Tibial artery (tissue), 4 donors: ENCODE measurements around the gene PRKG1.

Experiments
- DNase-seq, 2 donors: peaks; one replicate each; pipeline ENCODE4 v3.0.0-alpha.2; 2019
- H3K27ac ChIP-seq, 2 donors: fragments of 200-600 bp; sonication (generic) in 1 of 2; 1 replicate in 1 of 2; 2 replicates in 1 of 2; pipeline ENCODE4 v1.5.1; 2018 to 2019; ENCODE audit warnings: mild to moderate bottlenecking in 1 of 2
- H3K27me3 ChIP-seq, 2 donors: fragments of 200-600 bp; sonication (generic) in 1 of 2; one replicate each; pipeline versions ENCODE4 v1.5.1 to v1.6.0; 2016 to 2019
- H3K36me3 ChIP-seq, 3 donors: fragments of 200-600 bp; sonication (generic) in 2 of 3; one replicate each; pipeline ENCODE4 v1.5.1; 2016 to 2019; ENCODE audit warnings: mild to moderate bottlenecking in 2 of 3
- H3K4me1 ChIP-seq, 4 donors: fragments of 200-600 bp; sonication (generic) in 2 of 4; 1 replicate in 3 of 4; 2 replicates in 1 of 4; pipeline ENCODE4 v1.5.1; 2016 to 2019
- H3K4me3 ChIP-seq, 2 donors: fragments of 200-600 bp; sonication (generic) in 1 of 2; 1 replicate in 1 of 2; 2 replicates in 1 of 2; pipeline ENCODE4 v1.5.1; 2018 to 2019; ENCODE audit warnings: mild to moderate bottlenecking in 2 of 2
- H3K9me3 ChIP-seq, 3 donors: fragments of 200-600 bp; sonication (generic) in 1 of 3; one replicate each; pipeline ENCODE4 v1.5.1; 2016 to 2019
- CTCF ChIP-seq, 2 experiments: fragments of 200-600 bp in 1 of 2; fragments of 450-650 bp in 1 of 2; IDR thresholded peaks; one replicate each; pipeline ENCODE4 v1.5.1; 2017 to 2019; ENCODE audit warnings: antibody characterized with exemption in 2 of 2, mild to moderate bottlenecking in 1 of 2, moderate library complexity in 1 of 2
- intact Hi-C: fragments of 100-400 bp; cut with DNase I; formaldehyde crosslinking; loops from one replicate; pipeline ENCODE4 v1.15.0; 2023; ENCODE audit warnings: low total_unique reads

Gene PRKG1

GRCh38 chr10:51348622-51349021 lies 274.3 kb downstream of the PRKG1 start:
- Histone ChIP-seq H3K4me1 (no peaks in the 10 kb centered on the region), H3K27ac (no peak overlapping the region), H3K9me3 (no peaks in the 10 kb centered on the region), H3K36me3 (no peaks in the 10 kb centered on the region), H3K4me3 (no peak overlapping the region), H3K27me3 (no peaks in the 10 kb centered on the region)
- TF ChIP-seq CTCF (IDR thresholded peaks at IDR 0.05) = no peak
- intact Hi-C loops = no loop called here
- no peak for DNase-seq

DNA sequence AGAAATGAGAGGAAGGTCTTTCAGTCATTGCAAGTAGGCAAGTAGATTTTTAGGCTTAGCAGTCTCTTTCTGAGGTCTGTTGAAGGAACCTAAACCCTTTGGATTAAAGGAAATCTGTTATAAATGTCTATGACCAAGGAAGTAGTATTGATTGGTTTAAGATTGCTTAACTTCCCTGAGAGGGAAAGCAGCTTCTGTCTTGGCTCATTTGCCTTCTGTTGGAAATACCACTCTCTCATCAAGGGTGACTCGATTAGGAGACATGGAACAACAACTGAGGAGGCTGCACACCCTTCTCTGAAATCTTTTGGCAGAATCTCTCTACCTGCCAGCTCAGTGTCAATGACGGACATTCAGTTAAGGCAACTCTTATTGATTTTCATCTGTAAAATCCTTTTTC lies 282.9 kb downstream of the PRKG1 start:
- Histone ChIP-seq H3K36me3 (no peaks in the 10 kb centered on the region), H3K4me3 (no peak overlapping the region), H3K4me1 (peaks cover 0 to 32% (median 2%) of the 10 kb centered on the region in 4 donors), H3K9me3 (no peaks in the 10 kb centered on the region), H3K27ac (no peak overlapping the region), H3K27me3 (no peaks in the 10 kb centered on the region)
- no peak for TF ChIP-seq CTCF (IDR thresholded peaks at IDR 0.05)
- intact Hi-C loops = no loop called here
- DNase-seq = no peak

DNA sequence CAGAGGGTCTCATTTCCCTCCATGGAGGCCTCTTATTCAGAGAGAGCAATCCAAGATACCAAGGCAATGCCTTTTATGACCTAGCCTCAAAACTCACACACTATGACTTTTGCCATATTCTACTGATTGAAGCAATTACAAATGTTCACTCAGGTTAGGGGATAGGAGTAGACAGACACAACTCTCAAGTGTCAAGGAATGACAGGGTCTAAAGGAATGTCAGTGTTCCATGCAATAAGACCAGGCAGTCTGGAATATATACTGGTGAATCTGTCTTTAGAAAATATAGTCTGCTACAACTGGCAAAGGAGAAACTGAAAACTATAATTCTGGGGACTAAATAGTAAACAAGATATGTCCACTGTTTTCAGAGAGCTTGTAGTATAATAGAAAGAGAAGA lies 283.9 kb downstream of the PRKG1 start:
- no peak for TF ChIP-seq CTCF (IDR thresholded peaks at IDR 0.05)
- Histone ChIP-seq H3K4me1 (peaks cover 0 to 32% (median 2%) of the 10 kb centered on the region in 4 donors), H3K27me3 (no peaks in the 10 kb centered on the region), H3K9me3 (no peaks in the 10 kb centered on the region), H3K4me3 (no peak overlapping the region), H3K36me3 (no peaks in the 10 kb centered on the region), H3K27ac (no peak overlapping the region)
- no peak for DNase-seq
- intact Hi-C loops = no loop called here

DNA sequence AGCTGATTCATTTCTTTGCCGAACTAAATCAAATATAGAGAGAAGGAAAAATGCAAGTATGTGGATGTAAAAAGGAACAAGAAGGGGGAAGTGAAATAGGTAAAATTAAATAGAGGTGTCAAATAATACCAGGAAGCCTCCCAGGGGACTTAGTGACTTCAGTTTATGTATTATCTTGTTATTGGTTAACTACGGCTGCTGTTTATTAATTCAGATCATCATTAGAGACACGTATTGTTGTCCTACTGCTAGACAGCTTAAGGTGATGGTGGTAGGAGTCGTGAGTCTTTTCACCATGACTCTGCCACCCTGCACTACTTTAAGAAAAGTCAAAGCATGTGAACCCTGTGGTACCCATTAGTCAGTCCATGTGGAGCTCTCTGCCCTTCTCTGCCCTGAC lies 289.1 kb downstream of the PRKG1 start:
- Histone ChIP-seq H3K9me3 (no peaks in the 10 kb centered on the region), H3K36me3 (no peaks in the 10 kb centered on the region), H3K4me3 (no peak overlapping the region), H3K27ac (no peak overlapping the region), H3K27me3 (no peaks in the 10 kb centered on the region), H3K4me1 (peaks cover 0 to 62% (median 5%) of the 10 kb centered on the region in 4 donors)
- intact Hi-C loops = no loop called here
- no peak for DNase-seq
- no peak for TF ChIP-seq CTCF (IDR thresholded peaks at IDR 0.05)

- no peaks in the 10 kb centered on the region for H3K9me3 ChIP-seq
- H3K4me1 ChIP-seq = peaks cover 0 to 51% (median 5%) of the 10 kb centered on the region in 4 donors
- DNase-seq = no peak
- TF ChIP-seq CTCF (IDR thresholded peaks at IDR 0.05) = no peak
- no peaks in the 10 kb centered on the region for H3K27me3 ChIP-seq
- H3K36me3 ChIP-seq = no peaks in the 10 kb centered on the region
- intact Hi-C loops = no loop called here
- no peak overlapping the region for H3K4me3 ChIP-seq
- H3K27ac ChIP-seq = no peak overlapping the region
These were observed 290.4 kb downstream of the PRKG1 start for GRCh38 chr10:51364674-51365073.

- H3K36me3 ChIP-seq = no peaks in the 10 kb centered on the region
- H3K4me3 ChIP-seq = no peak overlapping the region
- intact Hi-C loops = no loop called here
- no peaks in the 10 kb centered on the region for H3K27me3 ChIP-seq
- H3K27ac ChIP-seq = peak overlapping the region; percentile 44 to 64
- DNase-seq = no peak
- no peaks in the 10 kb centered on the region for H3K9me3 ChIP-seq
- H3K4me1 ChIP-seq = peaks cover 0 to 57% (median 5%) of the 10 kb centered on the region in 4 donors
- no peak for TF ChIP-seq CTCF (IDR thresholded peaks at IDR 0.05)
These were observed 291.8 kb downstream of the PRKG1 start for GRCh38 chr10:51366044-51366443.
